Gastrocnemius medialis (tissue), 4 donors: Measurements from ENCODE around the gene CHST1. TPM values are rescaled to one million over a fixed set of nuclear protein-coding genes. Genes with fewer than 3 reads are reported as not detected.

Experiments used
- ATAC-seq, 2 donors: fragments of 150-250 bp; one replicate each; pipeline ENCODE4 v1.9.1; 2016
- DNase-seq, 2 donors: peaks; one replicate each; pipeline ENCODE4 v3.0.0-alpha.2; 2019
- H3K27ac ChIP-seq, 4 donors: fragments of 200-600 bp; sonication (generic); 1 replicate in 1 of 4; 2 replicates in 3 of 4; pipeline ENCODE4 v1.5.1; 2016 to 2018; ENCODE audit warnings: mild to moderate bottlenecking in 2 of 4, moderate library complexity in 1 of 4
- H3K27me3 ChIP-seq, 3 donors: fragments of 200-600 bp; sonication (generic) in 2 of 3; 1 replicate in 1 of 3; 2 replicates in 2 of 3; pipeline versions ENCODE4 v1.5.1 to v1.6.0; 2016 to 2019; ENCODE audit warnings: mild to moderate bottlenecking in 1 of 3, moderate library complexity in 1 of 3
- H3K36me3 ChIP-seq, 2 donors: fragments of 200-600 bp; sonication (generic) in 1 of 2; one replicate each; pipeline ENCODE4 v1.5.1; 2017 to 2018
- H3K4me1 ChIP-seq, 2 donors: fragments of 200-600 bp; sonication (generic) in 1 of 2; one replicate each; pipeline ENCODE4 v1.5.1; 2016 to 2017; ENCODE audit warnings: mild to moderate bottlenecking in 2 of 2
- H3K4me3 ChIP-seq, 4 donors: fragments of 200-600 bp; sonication (generic) in 3 of 4; 1 replicate in 1 of 4; 2 replicates in 3 of 4; pipeline ENCODE4 v1.5.1; 2016 to 2019; ENCODE audit warnings: mild to moderate bottlenecking in 2 of 4
- H3K9me3 ChIP-seq, 3 donors: fragments of 200-600 bp; sonication (generic) in 2 of 3; 1 replicate in 1 of 3; 2 replicates in 2 of 3; pipeline ENCODE4 v1.5.1; 2016 to 2019
- POLR2A ChIP-seq, 2 donors: fragments of 450-650 bp; IDR thresholded peaks; one replicate each; pipeline ENCODE4 v1.6.1; 2017; ENCODE audit warnings: antibody characterized with exemption in 2 of 2, mild to moderate bottlenecking in 2 of 2, moderate library complexity in 2 of 2
- in situ Hi-C, 4 donors: fragments of 200-750 bp; cut with MboI; loops; one replicate each; pipeline versions ENCODE4 v1.15.0 to v1.8.0; 2017; ENCODE audit warnings: low sequenced_read_pairs in 4 of 4
- intact Hi-C: fragments of 100-400 bp; cut with DNase I; formaldehyde crosslinking; loops from one replicate; pipeline ENCODE4 v1.15.1; 2023; ENCODE audit warnings: low total_unique reads
- total RNA-seq, 4 donors: library from RNA; depleted of rRNA; stranded (reverse); fragments of >200 nt; gene quantifications; one replicate each; pipeline versions ENCODE4 v1.1.0 to v1.2.3, GENCODE V29; 2016
- TF ChIP-seq, protein P1 (sequence below), 5 experiments: fragments of 450-650 bp in 3 of 5; fragments of 200-600 bp in 2 of 5; sonication (generic) in 2 of 5; IDR thresholded peaks in 4 of 5; conservative IDR thresholded peaks in 1 of 5; 1 replicate in 4 of 5; 2 replicates in 1 of 5; pipeline ENCODE4 v1.5.1; 2016 to 2019; ENCODE audit warnings: antibody characterized with exemption in 5 of 5, mild to moderate bottlenecking in 3 of 5, moderate library complexity in 3 of 5

The CHST1 gene
- total RNA-seq, 4 donors from 2014 or later, result 4.5 to 5.6 (median 5.0) TPM

DNA sequence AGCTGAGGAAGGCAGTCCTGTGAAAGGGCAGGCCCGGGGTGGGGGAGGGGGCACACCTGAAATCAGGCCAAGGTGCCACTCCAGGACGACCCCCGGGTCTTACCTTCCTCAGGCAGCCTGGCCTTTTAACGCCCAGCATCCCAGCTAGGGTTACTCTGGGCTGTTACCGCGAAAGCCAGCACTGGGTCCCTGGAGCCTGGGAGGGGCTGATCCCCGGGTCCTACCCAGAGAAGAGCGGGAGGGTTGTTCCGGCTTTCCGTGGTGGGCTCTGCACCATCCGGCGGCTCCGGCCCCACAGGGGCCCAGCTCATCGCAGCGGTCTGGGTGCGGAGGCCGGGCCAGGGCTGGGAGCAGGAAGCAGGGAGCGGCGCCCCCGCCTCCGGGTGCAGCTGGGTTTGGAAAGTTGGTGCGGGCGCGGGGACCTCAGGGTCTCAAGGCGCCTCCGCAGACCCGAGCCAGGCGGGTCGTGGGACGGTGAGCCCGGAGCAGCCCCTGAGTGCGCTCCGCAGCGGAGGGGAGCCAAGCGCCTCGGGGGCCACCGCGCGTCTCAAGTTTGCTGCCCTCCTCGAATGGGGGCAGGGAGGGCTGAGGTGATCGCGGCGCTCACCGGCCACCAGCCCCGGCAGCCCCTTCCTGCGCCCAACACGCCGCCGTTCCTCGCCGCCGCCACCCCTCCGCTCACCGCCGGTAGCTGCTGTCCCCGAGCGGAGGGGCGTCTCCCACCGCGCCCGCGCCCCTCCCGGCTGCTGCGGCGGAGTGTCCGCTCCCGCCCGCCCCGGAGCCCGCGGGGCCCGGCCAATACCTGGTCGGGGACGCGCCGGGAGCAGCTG lies 831 bp downstream of the CHST1 start:
- in situ Hi-C loops, result loop anchor here in 3 of 4 donors (25.0 kb wide), 2 partner anchors 98 to 302 kb away; no protein-coding TSS in a partner anchor
- H3K27ac ChIP-seq, result peak overlapping the region in 3 of 4 donors; percentile 60 to 67 (median 62)

GRCh38 chr11:45663486-45664375 lies 1.7 kb downstream of the CHST1 start:
- Histone ChIP-seq H3K4me3 (peak overlapping the region; percentile 61 to 87 (median 72)), H3K27me3 (peaks cover 27 to 31% (median 29%) of the 10 kb centered on the region in 3 donors), H3K4me1 (peaks cover 9 to 17% of the 10 kb centered on the region in 2 donors), H3K27ac (peak overlapping the region in 2 of 4 donors; percentile 60 to 67), H3K36me3 (no peaks in the 10 kb centered on the region), H3K9me3 (no peaks in the 10 kb centered on the region)
- in situ Hi-C loops (loop anchor here in 3 of 4 donors (25.0 kb wide), 2 partner anchors 99 to 301 kb away; no protein-coding TSS in a partner anchor), intact Hi-C loops (no loop called here)
- TF ChIP-seq, protein P1, sequence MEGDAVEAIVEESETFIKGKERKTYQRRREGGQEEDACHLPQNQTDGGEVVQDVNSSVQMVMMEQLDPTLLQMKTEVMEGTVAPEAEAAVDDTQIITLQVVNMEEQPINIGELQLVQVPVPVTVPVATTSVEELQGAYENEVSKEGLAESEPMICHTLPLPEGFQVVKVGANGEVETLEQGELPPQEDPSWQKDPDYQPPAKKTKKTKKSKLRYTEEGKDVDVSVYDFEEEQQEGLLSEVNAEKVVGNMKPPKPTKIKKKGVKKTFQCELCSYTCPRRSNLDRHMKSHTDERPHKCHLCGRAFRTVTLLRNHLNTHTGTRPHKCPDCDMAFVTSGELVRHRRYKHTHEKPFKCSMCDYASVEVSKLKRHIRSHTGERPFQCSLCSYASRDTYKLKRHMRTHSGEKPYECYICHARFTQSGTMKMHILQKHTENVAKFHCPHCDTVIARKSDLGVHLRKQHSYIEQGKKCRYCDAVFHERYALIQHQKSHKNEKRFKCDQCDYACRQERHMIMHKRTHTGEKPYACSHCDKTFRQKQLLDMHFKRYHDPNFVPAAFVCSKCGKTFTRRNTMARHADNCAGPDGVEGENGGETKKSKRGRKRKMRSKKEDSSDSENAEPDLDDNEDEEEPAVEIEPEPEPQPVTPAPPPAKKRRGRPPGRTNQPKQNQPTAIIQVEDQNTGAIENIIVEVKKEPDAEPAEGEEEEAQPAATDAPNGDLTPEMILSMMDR (IDR thresholded peaks at IDR 0.05 in 4 of 5, conservative IDR thresholded peaks at IDR 0.05 in 1 of 5), result no peak
- TF ChIP-seq POLR2A (IDR thresholded peaks at IDR 0.05), result peak in 1 of 2 donors; percentile 24
- DNase-seq, result no peak
- ATAC-seq, result no peak

More for the DNA sequence above, 831 bp downstream of the CHST1 start:
- Histone ChIP-seq H3K36me3 (no peaks in the 10 kb centered on the region), H3K4me1 (peaks cover 9 to 11% of the 10 kb centered on the region in 2 donors), H3K9me3 (no peaks in the 10 kb centered on the region), H3K27me3 (peaks cover 24 to 27% (median 26%) of the 10 kb centered on the region in 3 donors), H3K4me3 (peak overlapping the region; percentile 61 to 87 (median 72))
- no peak for TF ChIP-seq POLR2A (IDR thresholded peaks at IDR 0.05)
- TF ChIP-seq, protein P1 (IDR thresholded peaks at IDR 0.05 in 4 of 5, conservative IDR thresholded peaks at IDR 0.05 in 1 of 5), result no peak
- DNase-seq (no peak), ATAC-seq (peak; percentile 6 to 8)
- intact Hi-C loops, result loop anchor here (5.0 kb wide), 2 partner anchors 78 to 183 kb away; partner anchors contain the start of gene CRY2

DNA sequence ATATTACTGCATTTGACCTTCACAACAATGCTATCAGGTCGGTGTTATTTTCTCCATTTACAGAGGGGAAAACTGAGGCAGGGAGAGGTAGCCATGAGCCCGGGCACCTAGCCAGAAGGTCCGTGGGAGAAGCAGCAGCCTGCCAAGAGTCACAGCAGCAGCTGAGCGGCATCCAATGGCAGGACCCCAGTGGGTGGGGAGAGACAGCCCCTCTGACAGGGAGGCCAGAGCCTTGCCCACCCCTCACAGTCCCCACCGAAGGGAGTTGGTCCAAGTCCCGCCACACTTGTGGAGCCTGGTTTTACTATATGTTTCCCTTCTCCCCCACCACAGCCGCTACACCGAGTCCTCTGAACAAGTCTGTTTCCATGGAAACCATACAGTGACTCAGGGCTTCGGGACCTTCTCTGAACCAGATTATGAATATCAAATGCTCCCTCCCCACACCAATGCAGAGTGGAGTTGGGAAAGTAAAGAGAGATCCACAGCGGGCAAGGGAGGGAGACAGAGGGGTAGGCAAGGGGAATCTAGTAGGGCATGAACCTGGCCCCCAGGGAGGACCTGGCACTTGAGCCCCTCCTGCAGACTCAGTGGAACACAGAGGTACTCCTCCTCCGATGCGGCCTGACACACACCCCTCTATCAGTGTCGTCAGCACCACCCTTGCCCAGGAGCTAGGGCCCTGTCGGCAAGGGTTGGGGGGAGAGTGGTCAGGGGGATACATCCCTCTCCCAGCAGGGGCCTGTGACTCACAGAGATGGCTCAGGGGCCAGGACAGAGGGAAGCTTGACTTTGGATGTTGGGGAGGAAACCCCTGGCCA lies 2.5 kb downstream of the CHST1 start:
- no peak for ATAC-seq
- H3K27me3 ChIP-seq, result peaks cover 27 to 31% (median 29%) of the 10 kb centered on the region in 3 donors

More for the DNA sequence above, 2.5 kb downstream of the CHST1 start:
- Histone ChIP-seq H3K36me3 (no peaks in the 10 kb centered on the region), H3K4me3 (no peak overlapping the region), H3K9me3 (no peaks in the 10 kb centered on the region), H3K4me1 (peaks cover 9 to 17% of the 10 kb centered on the region in 2 donors), H3K27ac (no peak overlapping the region)
- intact Hi-C loops (no loop called here), in situ Hi-C loops (loop anchor here in 3 of 4 donors (25.0 kb wide), 2 partner anchors 99 to 301 kb away; no protein-coding TSS in a partner anchor)
- TF ChIP-seq, protein P1 (IDR thresholded peaks at IDR 0.05 in 4 of 5, conservative IDR thresholded peaks at IDR 0.05 in 1 of 5), result no peak
- TF ChIP-seq POLR2A (IDR thresholded peaks at IDR 0.05), result no peak
- no peak for DNase-seq
